Measurements from ENCODE around the gene MAP1A. TPM values are rescaled to one million over a fixed set of nuclear protein-coding genes. Genes with fewer than 3 reads are reported as not detected.
A peak's percentile ranks its signal among the peaks of the same experiment; 100 is the strongest.

MAP1A gene
- total RNA-seq, 1 experiment from 2014 or later, result 10.3 TPM

DNA sequence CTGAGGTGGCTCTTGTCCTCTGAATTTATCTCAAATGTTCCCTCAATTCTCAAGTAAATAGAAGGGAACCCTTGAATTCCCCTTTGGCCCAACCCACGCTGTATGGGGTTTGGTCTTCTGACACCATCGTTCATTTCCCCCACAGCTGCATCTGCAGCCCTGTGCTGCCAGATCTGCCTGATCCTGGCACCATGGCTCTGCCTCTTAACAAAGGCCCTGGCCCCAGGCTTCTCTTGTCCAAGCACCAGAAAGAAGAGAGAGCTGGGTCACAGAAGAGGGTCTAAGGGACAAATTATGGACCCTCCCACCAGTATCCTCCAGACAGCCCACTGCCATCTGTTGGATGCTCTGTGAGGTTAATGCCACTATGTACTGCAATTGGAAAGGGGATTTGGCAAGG is 1.8 kb downstream of the MAP1A start:
- H3K36me3 ChIP-seq, result peaks cover 36% of the 10 kb centered on the region
- H3K4me3 ChIP-seq, result peak overlapping the region; percentile 65; the same call in 1 of the 2 replicates
- H3K9me3 ChIP-seq (replicated peaks), result no peaks in the 10 kb centered on the region
- DNase-seq, result no peak
- H3K4me1 ChIP-seq, result peaks cover 32% of the 10 kb centered on the region
- no peak overlapping the region for H3K27ac ChIP-seq
- no peaks in the 10 kb centered on the region for H3K27me3 ChIP-seq

DNA sequence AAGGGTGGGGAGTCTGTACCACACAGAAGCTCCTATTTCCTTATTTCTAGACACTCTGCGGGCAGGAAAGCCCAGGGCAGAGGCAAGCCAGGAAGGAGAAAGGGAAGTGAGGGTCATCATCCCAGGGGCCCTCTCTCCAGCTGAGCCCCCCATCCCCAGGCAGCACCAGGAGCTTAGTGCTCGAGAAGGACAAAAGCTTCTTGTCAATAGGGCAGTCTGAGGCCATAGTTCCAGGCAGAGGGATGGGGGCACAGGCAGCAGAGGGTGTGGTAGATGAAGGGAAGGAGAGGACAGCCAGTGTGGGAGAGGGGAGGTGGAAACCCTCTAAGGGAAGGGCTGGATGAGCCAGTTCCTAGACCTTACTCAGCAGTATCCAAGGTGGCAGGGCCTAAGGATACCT is 2.7 kb downstream of the MAP1A start:
- H3K4me1 ChIP-seq, result peaks cover 23% of the 10 kb centered on the region
- H3K9me3 ChIP-seq (replicated peaks), result no peaks in the 10 kb centered on the region
- H3K36me3 ChIP-seq, result peaks cover 45% of the 10 kb centered on the region
- no peak for DNase-seq
- H3K4me3 ChIP-seq, result no peak overlapping the region
- no peak overlapping the region for H3K27ac ChIP-seq
- no peaks in the 10 kb centered on the region for H3K27me3 ChIP-seq

DNA sequence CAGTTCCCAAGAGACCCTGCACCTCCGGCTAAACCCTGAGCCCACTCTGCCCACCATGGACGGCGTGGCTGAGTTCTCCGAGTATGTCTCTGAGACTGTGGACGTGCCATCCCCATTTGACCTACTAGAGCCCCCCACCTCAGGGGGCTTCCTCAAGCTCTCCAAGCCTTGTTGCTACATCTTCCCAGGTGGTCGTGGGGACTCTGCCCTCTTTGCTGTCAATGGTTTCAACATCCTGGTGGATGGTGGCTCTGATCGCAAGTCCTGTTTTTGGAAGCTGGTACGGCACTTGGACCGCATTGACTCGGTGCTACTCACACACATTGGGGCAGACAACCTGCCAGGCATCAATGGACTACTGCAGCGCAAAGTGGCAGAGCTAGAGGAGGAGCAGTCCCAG is 4.0 kb downstream of the MAP1A start:
- peaks cover 55% of the 10 kb centered on the region for H3K36me3 ChIP-seq

DNA sequence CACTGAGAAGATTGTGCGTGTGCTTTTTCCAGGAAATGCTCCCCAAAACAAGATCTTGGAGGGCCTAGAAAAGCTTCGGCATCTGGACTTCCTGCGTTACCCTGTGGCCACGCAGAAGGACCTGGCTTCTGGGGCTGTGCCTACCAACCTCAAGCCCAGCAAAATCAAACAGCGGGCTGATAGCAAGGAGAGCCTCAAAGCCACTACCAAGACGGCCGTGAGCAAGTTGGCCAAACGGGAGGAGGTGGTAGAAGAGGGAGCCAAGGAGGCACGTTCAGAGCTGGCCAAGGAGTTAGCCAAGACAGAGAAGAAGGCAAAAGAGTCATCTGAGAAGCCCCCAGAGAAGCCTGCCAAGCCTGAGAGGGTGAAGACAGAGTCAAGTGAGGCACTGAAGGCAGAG is 4.8 kb downstream of the MAP1A start:
- H3K36me3 ChIP-seq, result peaks cover 55% of the 10 kb centered on the region
- H3K9me3 ChIP-seq (replicated peaks), result no peaks in the 10 kb centered on the region

More for the DNA sequence above, 4.0 kb downstream of the MAP1A start:
- Histone ChIP-seq H3K9me3 (replicated peaks) (no peaks in the 10 kb centered on the region), H3K27me3 (no peaks in the 10 kb centered on the region), H3K4me1 (peaks cover 10% of the 10 kb centered on the region), H3K4me3 (no peak overlapping the region), H3K27ac (no peak overlapping the region)
- DNase-seq, result no peak

DNA sequence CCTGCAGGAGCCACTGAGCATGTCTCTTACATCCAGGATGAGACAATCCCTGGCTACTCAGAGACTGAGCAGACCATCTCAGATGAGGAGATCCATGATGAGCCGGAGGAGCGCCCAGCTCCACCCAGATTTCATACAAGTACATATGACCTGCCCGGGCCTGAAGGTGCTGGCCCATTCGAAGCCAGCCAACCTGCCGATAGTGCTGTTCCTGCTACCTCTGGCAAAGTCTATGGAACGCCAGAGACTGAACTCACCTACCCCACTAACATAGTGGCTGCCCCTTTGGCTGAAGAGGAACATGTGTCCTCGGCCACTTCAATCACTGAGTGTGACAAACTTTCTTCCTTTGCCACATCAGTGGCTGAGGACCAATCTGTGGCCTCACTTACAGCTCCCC is 6.2 kb downstream of the MAP1A start:
- no peaks in the 10 kb centered on the region for H3K9me3 ChIP-seq (replicated peaks)
- H3K4me3 ChIP-seq, result no peak overlapping the region
- H3K27ac ChIP-seq, result no peak overlapping the region
- peaks cover 55% of the 10 kb centered on the region for H3K36me3 ChIP-seq
- H3K27me3 ChIP-seq, result no peaks in the 10 kb centered on the region
- peaks cover 5% of the 10 kb centered on the region; the same call in 1 of the 2 replicates for H3K4me1 ChIP-seq
- DNase-seq, result no peak

More for the DNA sequence above, 4.8 kb downstream of the MAP1A start:
- peaks cover 5% of the 10 kb centered on the region; the same call in 1 of the 2 replicates for H3K4me1 ChIP-seq
- H3K27ac ChIP-seq, result no peak overlapping the region
- H3K4me3 ChIP-seq, result no peak overlapping the region
- H3K27me3 ChIP-seq, result no peaks in the 10 kb centered on the region
- no peak for DNase-seq

DNA sequence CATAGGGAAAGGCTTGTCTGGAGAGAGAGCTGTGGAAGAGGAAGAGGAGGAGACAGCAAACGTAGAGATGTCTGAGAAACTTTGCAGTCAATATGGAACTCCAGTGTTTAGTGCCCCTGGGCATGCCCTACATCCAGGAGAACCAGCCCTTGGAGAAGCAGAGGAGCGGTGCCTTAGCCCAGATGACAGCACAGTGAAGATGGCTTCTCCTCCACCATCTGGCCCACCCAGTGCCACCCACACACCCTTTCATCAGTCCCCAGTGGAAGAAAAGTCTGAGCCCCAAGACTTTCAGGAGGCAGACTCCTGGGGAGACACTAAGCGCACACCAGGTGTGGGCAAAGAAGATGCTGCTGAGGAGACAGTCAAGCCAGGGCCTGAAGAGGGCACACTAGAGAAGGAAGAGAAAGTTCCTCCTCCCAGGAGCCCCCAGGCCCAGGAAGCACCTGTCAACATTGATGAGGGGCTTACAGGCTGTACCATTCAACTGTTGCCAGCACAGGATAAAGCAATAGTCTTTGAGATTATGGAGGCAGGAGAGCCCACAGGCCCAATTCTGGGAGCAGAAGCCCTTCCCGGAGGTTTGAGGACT is 6.9 kb downstream of the MAP1A start:
- DNase-seq, result no peak
- Histone ChIP-seq H3K36me3 (peaks cover 55% of the 10 kb centered on the region), H3K4me3 (no peak overlapping the region)

DNA sequence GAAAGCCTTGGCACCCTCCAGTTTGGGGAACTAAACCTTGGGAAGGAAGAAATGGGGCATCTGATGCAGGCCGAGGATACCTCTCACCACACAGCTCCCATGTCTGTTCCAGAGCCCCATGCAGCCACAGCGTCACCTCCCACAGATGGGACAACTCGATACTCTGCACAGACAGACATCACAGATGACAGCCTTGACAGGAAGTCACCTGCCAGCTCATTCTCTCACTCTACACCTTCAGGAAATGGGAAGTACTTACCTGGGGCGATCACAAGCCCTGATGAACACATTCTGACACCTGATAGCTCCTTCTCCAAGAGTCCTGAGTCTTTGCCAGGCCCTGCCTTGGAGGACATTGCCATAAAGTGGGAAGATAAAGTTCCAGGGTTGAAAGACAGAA is 7.7 kb downstream of the MAP1A start:
- peaks cover 58% of the 10 kb centered on the region for H3K36me3 ChIP-seq
- no peak overlapping the region for H3K4me3 ChIP-seq
- DNase-seq, result no peak
- no peaks in the 10 kb centered on the region for H3K4me1 ChIP-seq
- no peaks in the 10 kb centered on the region for H3K27me3 ChIP-seq
- no peak overlapping the region for H3K27ac ChIP-seq
- no peaks in the 10 kb centered on the region for H3K9me3 ChIP-seq (replicated peaks)

More for the DNA sequence above, 6.9 kb downstream of the MAP1A start:
- H3K27ac ChIP-seq, result no peak overlapping the region
- H3K4me1 ChIP-seq, result peaks cover under 1% of the 10 kb centered on the region; the same call in 1 of the 2 replicates
- H3K27me3 ChIP-seq, result no peaks in the 10 kb centered on the region
- no peaks in the 10 kb centered on the region for H3K9me3 ChIP-seq (replicated peaks)

DNA sequence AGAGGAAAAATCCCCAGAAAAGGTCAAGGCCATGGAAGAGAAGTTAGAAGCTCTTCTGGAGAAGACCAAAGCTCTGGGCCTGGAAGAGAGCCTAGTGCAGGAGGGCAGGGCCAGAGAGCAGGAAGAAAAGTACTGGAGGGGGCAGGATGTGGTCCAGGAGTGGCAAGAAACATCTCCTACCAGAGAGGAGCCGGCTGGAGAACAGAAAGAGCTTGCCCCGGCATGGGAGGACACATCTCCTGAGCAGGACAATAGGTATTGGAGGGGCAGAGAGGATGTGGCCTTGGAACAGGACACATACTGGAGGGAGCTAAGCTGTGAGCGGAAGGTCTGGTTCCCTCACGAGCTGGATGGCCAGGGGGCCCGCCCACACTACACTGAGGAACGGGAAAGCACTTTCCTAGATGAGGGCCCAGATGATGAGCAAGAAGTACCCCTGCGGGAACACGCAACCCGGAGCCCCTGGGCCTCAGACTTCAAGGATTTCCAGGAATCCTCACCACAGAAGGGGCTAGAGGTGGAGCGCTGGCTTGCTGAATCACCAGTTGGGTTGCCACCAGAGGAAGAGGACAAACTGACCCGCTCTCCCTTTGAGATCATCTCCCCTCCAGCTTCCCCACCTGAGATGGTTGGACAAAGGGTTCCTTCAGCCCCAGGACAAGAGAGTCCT is 9.0 kb downstream of the MAP1A start:
- Histone ChIP-seq H3K4me1 (no peaks in the 10 kb centered on the region), H3K27me3 (no peaks in the 10 kb centered on the region), H3K9me3 (replicated peaks) (no peaks in the 10 kb centered on the region), H3K36me3 (peaks cover 49% of the 10 kb centered on the region), H3K4me3 (no peak overlapping the region), H3K27ac (no peak overlapping the region)
- no peak for DNase-seq

DNA sequence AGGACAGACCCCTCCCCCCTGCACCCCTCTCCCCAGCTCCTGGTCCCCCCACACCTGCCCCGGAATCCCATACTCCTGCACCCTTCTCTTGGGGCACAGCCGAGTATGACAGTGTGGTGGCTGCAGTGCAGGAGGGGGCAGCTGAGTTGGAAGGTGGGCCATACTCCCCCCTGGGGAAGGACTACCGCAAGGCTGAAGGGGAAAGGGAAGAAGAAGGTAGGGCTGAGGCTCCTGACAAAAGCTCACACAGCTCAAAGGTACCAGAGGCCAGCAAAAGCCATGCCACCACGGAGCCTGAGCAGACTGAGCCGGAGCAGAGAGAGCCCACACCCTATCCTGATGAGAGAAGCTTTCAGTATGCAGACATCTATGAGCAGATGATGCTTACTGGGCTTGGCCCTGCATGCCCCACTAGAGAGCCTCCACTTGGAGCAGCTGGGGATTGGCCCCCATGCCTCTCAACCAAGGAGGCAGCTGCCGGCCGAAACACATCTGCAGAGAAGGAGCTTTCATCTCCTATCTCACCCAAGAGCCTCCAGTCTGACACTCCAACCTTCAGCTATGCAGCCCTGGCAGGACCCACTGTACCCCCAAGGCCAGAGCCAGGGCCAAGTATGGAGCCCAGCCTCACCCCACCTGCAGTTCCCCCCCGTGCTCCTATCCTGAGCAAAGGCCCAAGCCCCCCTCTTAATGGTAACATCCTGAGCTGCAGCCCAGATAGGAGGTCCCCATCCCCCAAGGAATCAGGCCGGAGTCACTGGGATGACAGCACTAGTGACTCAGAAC is 9.8 kb downstream of the MAP1A start:
- peaks cover 41% of the 10 kb centered on the region for H3K36me3 ChIP-seq
- no peak overlapping the region for H3K27ac ChIP-seq
- DNase-seq, result no peak
- no peaks in the 10 kb centered on the region for H3K9me3 ChIP-seq (replicated peaks)
- H3K4me1 ChIP-seq, result no peaks in the 10 kb centered on the region
- H3K4me3 ChIP-seq, result no peak overlapping the region
- H3K27me3 ChIP-seq, result no peaks in the 10 kb centered on the region

DNA sequence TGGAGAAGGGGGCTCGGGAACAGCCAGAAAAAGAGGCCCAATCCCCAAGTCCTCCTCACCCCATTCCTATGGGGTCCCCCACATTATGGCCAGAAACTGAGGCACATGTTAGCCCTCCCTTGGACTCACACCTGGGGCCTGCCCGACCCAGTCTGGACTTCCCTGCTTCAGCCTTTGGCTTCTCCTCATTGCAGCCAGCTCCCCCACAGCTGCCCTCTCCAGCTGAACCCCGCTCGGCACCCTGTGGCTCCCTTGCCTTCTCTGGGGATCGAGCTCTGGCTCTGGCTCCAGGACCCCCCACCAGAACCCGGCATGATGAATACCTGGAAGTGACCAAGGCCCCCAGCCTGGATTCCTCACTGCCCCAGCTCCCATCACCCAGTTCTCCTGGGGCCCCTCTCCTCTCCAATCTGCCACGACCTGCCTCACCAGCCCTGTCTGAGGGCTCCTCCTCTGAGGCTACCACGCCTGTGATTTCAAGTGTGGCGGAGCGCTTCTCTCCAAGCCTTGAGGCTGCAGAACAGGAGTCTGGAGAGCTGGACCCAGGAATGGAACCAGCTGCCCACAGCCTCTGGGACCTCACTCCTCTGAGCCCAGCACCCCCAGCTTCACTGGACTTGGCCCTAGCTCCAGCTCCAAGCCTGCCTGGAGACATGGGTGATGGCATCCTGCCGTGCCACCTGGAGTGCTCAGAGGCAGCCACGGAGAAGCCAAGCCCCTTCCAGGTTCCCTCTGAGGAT is 10.6 kb downstream of the MAP1A start:
- Histone ChIP-seq H3K4me1 (no peaks in the 10 kb centered on the region), H3K27ac (no peak overlapping the region), H3K4me3 (no peak overlapping the region), H3K9me3 (replicated peaks) (no peaks in the 10 kb centered on the region), H3K36me3 (peaks cover 33% of the 10 kb centered on the region), H3K27me3 (no peaks in the 10 kb centered on the region)
- DNase-seq, result no peak

DNA sequence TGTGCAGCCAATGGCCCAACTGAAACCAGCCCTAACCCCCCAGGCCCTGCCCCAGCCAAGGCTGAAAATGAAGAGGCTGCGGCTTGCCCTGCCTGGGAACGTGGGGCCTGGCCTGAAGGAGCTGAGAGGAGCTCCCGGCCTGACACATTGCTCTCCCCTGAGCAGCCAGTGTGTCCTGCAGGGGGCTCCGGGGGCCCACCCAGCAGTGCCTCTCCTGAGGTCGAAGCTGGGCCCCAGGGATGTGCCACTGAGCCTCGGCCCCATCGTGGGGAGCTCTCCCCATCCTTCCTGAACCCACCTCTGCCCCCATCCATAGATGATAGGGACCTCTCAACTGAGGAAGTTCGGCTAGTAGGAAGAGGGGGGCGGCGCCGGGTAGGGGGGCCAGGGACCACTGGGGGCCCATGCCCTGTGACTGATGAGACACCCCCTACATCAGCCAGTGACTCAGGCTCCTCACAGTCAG is 11.2 kb downstream of the MAP1A start:
- Histone ChIP-seq H3K9me3 (replicated peaks) (no peaks in the 10 kb centered on the region), H3K4me1 (no peaks in the 10 kb centered on the region), H3K27me3 (no peaks in the 10 kb centered on the region), H3K27ac (no peak overlapping the region), H3K4me3 (no peak overlapping the region), H3K36me3 (peaks cover 29% of the 10 kb centered on the region)
- no peak for DNase-seq

DNA sequence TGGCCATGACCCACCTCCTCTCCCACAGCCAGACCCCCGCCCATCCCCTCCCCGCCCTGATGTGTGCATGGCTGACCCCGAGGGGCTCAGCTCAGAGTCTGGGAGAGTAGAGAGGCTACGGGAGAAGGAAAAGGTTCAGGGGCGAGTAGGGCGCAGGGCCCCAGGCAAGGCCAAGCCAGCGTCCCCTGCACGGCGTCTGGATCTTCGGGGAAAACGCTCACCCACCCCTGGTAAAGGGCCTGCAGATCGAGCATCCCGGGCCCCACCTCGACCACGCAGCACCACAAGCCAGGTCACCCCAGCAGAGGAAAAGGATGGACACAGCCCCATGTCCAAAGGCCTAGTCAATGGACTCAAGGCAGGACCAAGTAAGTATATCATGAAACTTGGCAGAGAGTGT is 11.7 kb downstream of the MAP1A start:
- Histone ChIP-seq H3K27me3 (no peaks in the 10 kb centered on the region), H3K36me3 (peaks cover 27% of the 10 kb centered on the region), H3K27ac (no peak overlapping the region), H3K4me3 (no peak overlapping the region), H3K4me1 (no peaks in the 10 kb centered on the region), H3K9me3 (replicated peaks) (no peaks in the 10 kb centered on the region)
- DNase-seq, result no peak

DNA sequence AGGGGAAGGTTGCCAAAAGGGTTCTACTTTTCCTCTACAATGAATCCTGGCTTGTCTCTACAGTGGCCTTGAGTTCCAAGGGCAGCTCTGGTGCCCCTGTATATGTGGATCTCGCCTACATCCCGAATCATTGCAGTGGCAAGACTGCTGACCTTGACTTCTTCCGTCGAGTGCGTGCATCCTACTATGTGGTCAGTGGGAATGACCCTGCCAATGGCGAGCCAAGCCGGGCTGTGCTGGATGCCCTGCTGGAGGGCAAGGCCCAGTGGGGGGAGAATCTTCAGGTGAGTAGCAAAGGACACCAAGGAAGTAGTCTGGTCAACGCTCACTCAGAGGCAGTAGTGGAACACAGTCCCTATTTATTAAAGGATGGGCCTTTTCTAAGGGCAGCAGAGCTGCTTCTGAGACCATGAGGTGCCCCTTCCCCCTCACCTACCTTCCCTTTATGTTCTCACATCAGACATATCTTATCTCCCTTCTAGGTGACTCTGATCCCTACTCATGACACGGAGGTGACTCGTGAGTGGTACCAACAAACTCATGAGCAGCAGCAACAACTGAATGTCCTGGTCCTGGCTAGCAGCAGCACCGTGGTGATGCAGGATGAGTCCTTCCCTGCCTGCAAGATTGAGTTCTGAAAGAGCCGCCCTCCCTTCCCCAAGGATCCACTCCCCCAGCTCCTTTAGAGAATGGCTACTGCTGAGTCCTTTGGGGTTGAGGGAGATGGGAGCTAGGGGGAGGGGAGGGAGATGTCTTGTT is 12.4 kb downstream of the MAP1A start:
- Histone ChIP-seq H3K9me3 (replicated peaks) (no peaks in the 10 kb centered on the region), H3K4me1 (no peaks in the 10 kb centered on the region), H3K36me3 (peaks cover 21% of the 10 kb centered on the region), H3K27me3 (no peaks in the 10 kb centered on the region), H3K27ac (no peak overlapping the region), H3K4me3 (no peak overlapping the region)
- DNase-seq, result no peak

DNA sequence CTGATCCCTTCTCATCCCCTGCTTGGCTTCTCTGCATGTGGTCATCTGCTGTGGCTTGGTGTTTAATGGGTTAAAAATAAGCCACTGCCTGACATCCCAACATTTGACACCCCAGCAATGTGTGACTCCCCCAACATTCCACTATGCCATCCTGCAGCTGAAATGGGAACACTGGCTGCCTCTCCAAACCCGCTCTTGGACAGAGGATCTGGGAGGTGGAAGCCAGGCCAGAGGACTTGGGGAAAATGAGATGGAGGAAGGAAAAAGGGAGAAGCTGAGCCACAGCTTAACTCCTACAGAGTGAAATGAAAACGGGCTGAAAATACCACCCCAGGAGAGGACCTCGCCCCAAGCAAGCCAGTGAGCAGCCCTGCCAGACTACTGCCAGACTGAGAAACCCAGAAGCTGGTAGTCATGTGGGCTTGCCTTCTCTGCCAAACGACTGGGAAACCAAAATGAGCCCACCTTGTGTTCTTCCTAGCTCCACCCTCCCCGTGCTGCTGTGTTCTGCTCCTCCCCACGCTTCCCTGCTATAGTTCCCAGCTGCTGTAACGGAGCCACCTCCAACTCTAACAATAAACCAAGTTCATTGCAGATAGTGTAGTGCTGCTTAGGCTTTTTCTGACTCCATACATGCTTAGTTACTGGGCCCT is 13.7 kb downstream of the MAP1A start:
- Histone ChIP-seq H3K27ac (no peak overlapping the region), H3K9me3 (replicated peaks) (no peaks in the 10 kb centered on the region)

More for the DNA sequence above, 13.7 kb downstream of the MAP1A start:
- H3K4me1 ChIP-seq, result no peaks in the 10 kb centered on the region
- peaks cover 7% of the 10 kb centered on the region for H3K36me3 ChIP-seq
- H3K27me3 ChIP-seq, result no peaks in the 10 kb centered on the region
- H3K4me3 ChIP-seq, result no peak overlapping the region
- DNase-seq, result no peak

Measured in SJCRH30 (cell line).